B cell (primary cell): Measurements from ENCODE around the gene RECQL. TPM values are rescaled to one million over a fixed set of nuclear protein-coding genes. Genes with fewer than 3 reads are reported as not detected.

Experiments used
- ATAC-seq: fragments of 200-7000 bp; cut with Tn5 transposase; one replicate; pipeline ENCODE4 v1.10.0; 2021; ENCODE audit warnings: low read depth, mild to moderate bottlenecking, moderate number of reproducible peaks, moderate library complexity
- CTCF ChIA-PET: fragments of 350-600 bp; sonication (Branson Sonifier 250); formaldehyde crosslinking; loops from one replicate; lab custom pipeline; 2021; ENCODE audit warnings: antibody characterized with exemption, inconsistent platforms; lab: Charles Lee
- POLR2A ChIA-PET: fragments of 350-600 bp; sonication (Branson Sonifier 250); formaldehyde crosslinking; loops from one replicate; lab custom pipeline; 2021; ENCODE audit warnings: antibody characterized with exemption; lab: Charles Lee
- DNase-seq: peaks from one replicate; pipeline ENCODE4 v3.0.0; 2013
- H2AFZ ChIP-seq: 2 replicates; pipeline ENCODE4 v1.6.1; 2012; ENCODE audit warnings: mild to moderate bottlenecking, low read depth, low read length; ENCODE audit not compliant: insufficient read depth, poor library complexity, severe bottlenecking
- H3K27ac ChIP-seq, 2 donors: 1 replicate in 1 of 2; 2 replicates in 1 of 2; pipeline ENCODE4 v1.5.1; 2012 to 2013; ENCODE audit warnings: low read length in 2 of 2, mild to moderate bottlenecking in 2 of 2, moderate library complexity in 1 of 2
- H3K27me3 ChIP-seq, 4 experiments: fragments of 200-600 bp in 1 of 4; sonication (generic) in 1 of 4; replicated peaks in 1 of 4; 1 replicate in 2 of 4; 2 replicates in 2 of 4; pipeline versions ENCODE4 v1.6.1 to v1.7.0; 2013 to 2016; ENCODE audit warnings: low read length in 3 of 4, mild to moderate bottlenecking in 2 of 4, mixed read lengths in 1 of 4, moderate library complexity in 1 of 4; ENCODE audit not compliant: insufficient read depth in 4 of 4, control insufficient read depth in 3 of 4; ENCODE audit errors: control extremely low read depth in 1 of 4
- H3K36me3 ChIP-seq, 2 experiments: replicated peaks in 1 of 2; 1 replicate in 1 of 2; 2 replicates in 1 of 2; pipeline versions ENCODE4 v1.6.1 to v1.7.1; 2013; ENCODE audit warnings: low read length in 1 of 2; ENCODE audit not compliant: insufficient read depth in 2 of 2, control insufficient read depth in 1 of 2; ENCODE audit errors: control extremely low read depth in 1 of 2, extremely low read depth in 1 of 2
- H3K4me1 ChIP-seq, 2 donors: fragments of 200-600 bp in 1 of 2; sonication (generic) in 1 of 2; 1 replicate in 1 of 2; 2 replicates in 1 of 2; pipeline versions ENCODE4 v1.5.1 to v1.6.1; 2013 to 2017; ENCODE audit warnings: low read length in 2 of 2; ENCODE audit not compliant: control insufficient read depth in 2 of 2, insufficient read depth in 2 of 2
- H3K4me2 ChIP-seq: replicated peaks from 2 replicates; pipeline ENCODE3; 2012; ENCODE audit warnings: mild to moderate bottlenecking, low read depth, low read length; ENCODE audit not compliant: poor library complexity, severe bottlenecking
- H3K4me3 ChIP-seq, 5 experiments: fragments of 200-600 bp in 1 of 5; sonication (generic) in 1 of 5; 1 replicate in 3 of 5; 2 replicates in 2 of 5; pipeline versions ENCODE4 v1.5.1 to v1.7.0; 2011 to 2016; ENCODE audit warnings: low read length in 4 of 5, mild to moderate bottlenecking in 4 of 5, low read depth in 2 of 5, control low read depth in 1 of 5, moderate library complexity in 1 of 5; ENCODE audit not compliant: insufficient read depth in 1 of 5; ENCODE audit errors: control extremely low read depth in 1 of 5, extremely low read depth in 1 of 5
- H3K79me2 ChIP-seq: fragments of 200-600 bp; sonication (generic); one replicate; pipeline ENCODE4 v1.6.0; 2016; ENCODE audit warnings: low read length; ENCODE audit not compliant: control insufficient read depth, insufficient read depth
- H3K9ac ChIP-seq: fragments of 200-600 bp; sonication (generic); 2 replicates; pipeline ENCODE4 v1.6.1; 2017; ENCODE audit warnings: mild to moderate bottlenecking, low read length, moderate library complexity
- H3K9me3 ChIP-seq, 3 donors: one replicate each; pipeline versions ENCODE4 v1.6.1 to v1.7.1; 2013; ENCODE audit warnings: low read length in 2 of 3; ENCODE audit not compliant: control insufficient read depth in 2 of 3, insufficient read depth in 1 of 3; ENCODE audit errors: control extremely low read depth in 1 of 3
- H4K20me1 ChIP-seq: 2 replicates; pipeline ENCODE4 v1.6.0; 2012; ENCODE audit warnings: mild to moderate bottlenecking, low read length; ENCODE audit not compliant: insufficient read depth, control insufficient read depth, poor library complexity, severe bottlenecking
- H3K27ac Mint-ChIP-seq: one replicate; pipeline ENCODE4 v1.8.0; 2021; ENCODE audit warnings: mixed read lengths
- H3K27me3 Mint-ChIP-seq: one replicate; pipeline ENCODE4 v1.8.0; 2021; ENCODE audit warnings: mixed read lengths
- H3K4me1 Mint-ChIP-seq: one replicate; pipeline ENCODE4 v1.8.0; 2021; ENCODE audit warnings: mixed read lengths
- H3K4me3 Mint-ChIP-seq: one replicate; pipeline ENCODE4 v1.8.0; 2021; ENCODE audit warnings: mixed read lengths
- H3K9me3 Mint-ChIP-seq: one replicate; pipeline ENCODE4 v1.8.0; 2022; ENCODE audit warnings: mixed read lengths; ENCODE audit not compliant: insufficient read depth
- EZH2 ChIP-seq: IDR thresholded peaks from 2 replicates; pipeline ENCODE4 v1.6.1; 2012; ENCODE audit warnings: borderline replicate concordance, low read depth, mild to moderate bottlenecking, moderate library complexity, low read length; ENCODE audit not compliant: insufficient read depth, poor library complexity, severe bottlenecking
- WGBS: methylation state at CpG from one replicate; pipeline ENCODE4 v1.1.5; 2013; ENCODE audit warnings: missing lambda C conversion rate; ENCODE audit not compliant: insufficient coverage; 5-methylcytosine and 5-hydroxymethylcytosine counted together
- intact Hi-C: fragments of 100-400 bp; cut with micrococcal nuclease; formaldehyde crosslinking; loops from one replicate; pipeline ENCODE4 v1.10.0; 2022
- polyA plus RNA-seq: library from polyadenylated mRNA; depleted of rRNA; stranded (reverse); fragments of >200 nt; gene quantifications from 2 replicates; pipeline ENCODE4 v1.2.3, GENCODE V29; 2012
- total RNA-seq, 2 donors: library from RNA; stranded (reverse); fragments of 120-200 nt in 1 of 2; gene quantifications; 1 replicate in 1 of 2; 2 replicates in 1 of 2; pipeline versions ENCODE4 v1.2.3 to v1.2.4, GENCODE V29; 2013 to 2022
- TF ChIP-seq, protein P1 (sequence below): fragments of 200-600 bp; IDR thresholded peaks from one replicate; pipeline ENCODE4 v1.8.0; 2022; ENCODE audit warnings: antibody characterized with exemption, mild to moderate bottlenecking

The RECQL gene
- total and polyA plus RNA-seq, 2 donors (not counting 1 experiment from before 2014, with no cell fraction given) = 13.9 to 54.8 TPM

DNA sequence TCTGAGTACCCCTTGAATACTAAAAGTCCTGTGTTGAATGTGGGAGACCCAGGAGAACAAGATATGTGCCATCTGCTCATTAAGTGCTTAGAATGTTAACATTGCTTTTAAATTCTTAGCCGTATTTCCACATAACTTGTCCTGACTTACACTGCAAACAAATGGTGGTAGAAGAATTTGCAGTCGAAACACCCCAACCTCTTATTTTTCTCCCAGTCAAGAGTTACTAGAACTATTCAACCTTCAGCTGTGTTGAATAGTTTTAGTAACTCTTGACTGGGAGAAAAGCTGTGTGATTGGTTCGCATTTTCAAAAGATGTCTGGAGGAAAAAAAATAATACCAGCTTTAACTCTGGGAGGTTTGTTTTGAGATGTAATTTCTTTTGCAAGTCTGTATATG lies 17.0 kb upstream of the RECQL start:
- peaks cover 10 to 20% of the 10 kb centered on the region in 2 experiments for H3K36me3 ChIP-seq
- H3K27me3 Mint-ChIP-seq = no peaks in the 10 kb centered on the region
- H3K4me3 Mint-ChIP-seq = no peak overlapping the region
- H3K27ac Mint-ChIP-seq = no peak overlapping the region
- H3K4me1 ChIP-seq = no peaks in the 10 kb centered on the region
- H3K4me1 Mint-ChIP-seq = no peaks in the 10 kb centered on the region
- H4K20me1 ChIP-seq = no peaks in the 10 kb centered on the region
- no peaks in the 10 kb centered on the region for H3K79me2 ChIP-seq
- intact Hi-C loops = no loop called here
- no peak overlapping the region for H3K4me3 ChIP-seq
- H3K9me3 ChIP-seq = no peaks in the 10 kb centered on the region
- no peaks in the 10 kb centered on the region for H3K9me3 Mint-ChIP-seq
- TF ChIP-seq EZH2 = no peak
- TF ChIP-seq, protein P1, sequence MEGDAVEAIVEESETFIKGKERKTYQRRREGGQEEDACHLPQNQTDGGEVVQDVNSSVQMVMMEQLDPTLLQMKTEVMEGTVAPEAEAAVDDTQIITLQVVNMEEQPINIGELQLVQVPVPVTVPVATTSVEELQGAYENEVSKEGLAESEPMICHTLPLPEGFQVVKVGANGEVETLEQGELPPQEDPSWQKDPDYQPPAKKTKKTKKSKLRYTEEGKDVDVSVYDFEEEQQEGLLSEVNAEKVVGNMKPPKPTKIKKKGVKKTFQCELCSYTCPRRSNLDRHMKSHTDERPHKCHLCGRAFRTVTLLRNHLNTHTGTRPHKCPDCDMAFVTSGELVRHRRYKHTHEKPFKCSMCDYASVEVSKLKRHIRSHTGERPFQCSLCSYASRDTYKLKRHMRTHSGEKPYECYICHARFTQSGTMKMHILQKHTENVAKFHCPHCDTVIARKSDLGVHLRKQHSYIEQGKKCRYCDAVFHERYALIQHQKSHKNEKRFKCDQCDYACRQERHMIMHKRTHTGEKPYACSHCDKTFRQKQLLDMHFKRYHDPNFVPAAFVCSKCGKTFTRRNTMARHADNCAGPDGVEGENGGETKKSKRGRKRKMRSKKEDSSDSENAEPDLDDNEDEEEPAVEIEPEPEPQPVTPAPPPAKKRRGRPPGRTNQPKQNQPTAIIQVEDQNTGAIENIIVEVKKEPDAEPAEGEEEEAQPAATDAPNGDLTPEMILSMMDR = no peak
- H3K27me3 ChIP-seq = no peaks in the 10 kb centered on the region
- no peak overlapping the region for H3K27ac ChIP-seq
- ChIA-PET CTCF (no interaction called here), POLR2A (no interaction called here)
- no peak for DNase-seq
- H3K4me2 ChIP-seq = no peak overlapping the region
- no CpG with 5 or more reads among the region's 3 CpGs for WGBS
- ATAC-seq = no peak
- no peak overlapping the region for H2AFZ ChIP-seq
- no peak overlapping the region for H3K9ac ChIP-seq

DNA sequence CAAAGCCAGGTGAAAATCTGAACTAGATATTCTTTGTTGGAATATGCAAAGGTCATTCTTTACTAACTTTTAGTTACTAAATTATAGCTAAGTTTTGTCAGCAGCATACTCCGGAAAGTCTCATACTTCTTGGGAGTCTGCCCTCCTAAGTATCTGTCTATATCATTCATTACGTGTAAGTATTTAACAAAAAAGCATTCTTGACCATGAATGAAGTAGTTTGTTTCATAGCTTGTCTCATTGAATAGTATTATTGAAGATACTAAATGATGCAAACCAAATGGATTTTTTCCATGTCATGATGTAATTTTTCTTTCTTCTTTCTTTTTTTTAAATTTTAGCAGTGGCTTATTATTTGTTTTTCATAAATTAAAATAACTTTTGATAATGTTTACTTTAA lies 14.8 kb upstream of the RECQL start:
- Mint-ChIP-seq H3K9me3 (no peaks in the 10 kb centered on the region), H3K27ac (no peak overlapping the region), H3K27me3 (no peaks in the 10 kb centered on the region), H3K4me1 (peaks cover 2% of the 10 kb centered on the region), H3K4me3 (no peak overlapping the region)
- no peak for ATAC-seq
- TF ChIP-seq, protein P1 = no peak
- no peak overlapping the region for H3K27ac ChIP-seq
- ChIA-PET CTCF (interaction anchor here (1.6 kb wide), 1 partner anchor 11 kb away, joined by 5 read pairs; no protein-coding TSS in a partner anchor), POLR2A (no interaction called here)
- H3K4me3 ChIP-seq = no peak overlapping the region
- H2AFZ ChIP-seq = no peak overlapping the region
- no peaks in the 10 kb centered on the region for H3K79me2 ChIP-seq
- H3K9ac ChIP-seq = no peak overlapping the region
- H3K4me1 ChIP-seq = no peaks in the 10 kb centered on the region
- WGBS = no CpG with 5 or more reads among the region's 2 CpGs
- H3K4me2 ChIP-seq = no peak overlapping the region
- peaks cover 11 to 37% of the 10 kb centered on the region in 2 experiments for H3K36me3 ChIP-seq
- no peaks in the 10 kb centered on the region for H4K20me1 ChIP-seq
- no peak for DNase-seq
- intact Hi-C loops = no loop called here
- H3K9me3 ChIP-seq = no peaks in the 10 kb centered on the region
- H3K27me3 ChIP-seq = no peaks in the 10 kb centered on the region
